Stromal cell of bone marrow (primary cell): ENCODE results near the gene RPL27.
A peak's percentile ranks its signal among the peaks of the same experiment; 100 is the strongest.
"Not testable (repeated sequence)": the region's sequence is repeated elsewhere in the genome, so short reads cannot be mapped to it uniquely, and the experiment has no call there.

Experiments used
- DNase-seq: peaks from one replicate; pipeline ENCODE4 v3.0.0-alpha.2; 2012; ENCODE audit warnings: low read depth

Gene RPL27

GRCh38 chr17:42997984-42998938, at the start of gene RPL27:
Gene RPL27, plus strand, starts transcription at chr17:42998419. Its CDS starts 332 bp downstream, at chr17:42998751.
- peak; percentile 100 for DNase-seq

- no peak for DNase-seq
Measured at GRCh38 chr17:42950044-42950783, 48.0 kb upstream of the RPL27 start.

- DNase-seq, result no peak
Measured at GRCh38 chr17:42953669-42954068, 44.5 kb upstream of the RPL27 start.

- peak; percentile 84 for DNase-seq
Measured at GRCh38 chr17:42964161-42964932, 33.9 kb upstream of the RPL27 start, which contains the start of gene AARSD1. Gene AARSD1, minus strand, starts transcription at chr17:42964454. Its CDS starts 14 bp downstream, at chr17:42964440.

GRCh38 chr17:42967925-42968324, 30.3 kb upstream of the RPL27 start:
- DNase-seq, result no peak

GRCh38 chr17:42969001-42969581, 29.1 kb upstream of the RPL27 start:
- DNase-seq, result no peak

GRCh38 chr17:42971589-42971988, 26.6 kb upstream of the RPL27 start:
- no peak for DNase-seq

- DNase-seq, result not testable (repeated sequence)
Measured at GRCh38 chr17:42973323-42973722, 24.9 kb upstream of the RPL27 start.

- no peak for DNase-seq
Measured at GRCh38 chr17:42975265-42975664, 23.0 kb upstream of the RPL27 start.

- not testable (repeated sequence) for DNase-seq
Measured at GRCh38 chr17:42975701-42976100, 22.5 kb upstream of the RPL27 start.

- DNase-seq, result no peak
Measured at GRCh38 chr17:42979511-42980273, 18.5 kb upstream of the RPL27 start, which contains the start of gene PTGES3L. Gene PTGES3L, minus strand, starts transcription at chr17:42980080. Its CDS starts 27 bp downstream, at chr17:42980053.

GRCh38 chr17:42980274-42980765, 17.9 kb upstream of the RPL27 start, which contains the start of gene RUNDC1:
Gene RUNDC1, plus strand, starts transcription at chr17:42980565. Its CDS starts 12 bp downstream, at chr17:42980577.
- peak; percentile 63 for DNase-seq

- DNase-seq, result peak; percentile 30
Measured at GRCh38 chr17:42980766-42981397, 17.3 kb upstream of the RPL27 start.

- DNase-seq, result no peak
Measured at GRCh38 chr17:42982266-42982665, 16.0 kb upstream of the RPL27 start.

- DNase-seq, result no peak
Measured at GRCh38 chr17:42985225-42985624, 13.0 kb upstream of the RPL27 start.

GRCh38 chr17:42989141-42989540, 9.1 kb upstream of the RPL27 start:
- DNase-seq, result no peak

GRCh38 chr17:42989726-42990652, 8.2 kb upstream of the RPL27 start:
- peak; percentile 64 for DNase-seq

- no peak for DNase-seq
Measured at GRCh38 chr17:42991471-42991870, 6.7 kb upstream of the RPL27 start.

GRCh38 chr17:42992872-42993271, 5.3 kb upstream of the RPL27 start:
- DNase-seq, result no peak
